HTR-8/SVneo (cell line): Measurements from ENCODE around the gene SNU13.
"Not testable (repeated sequence)": the region's sequence is repeated elsewhere in the genome, so short reads cannot be mapped to it uniquely, and the experiment has no call there.

Experiments
- DNase-seq: peaks from one replicate; pipeline ENCODE4 v3.0.0; 2011; ENCODE audit warnings: low spot score, mixed read lengths; ENCODE audit not compliant: insufficient read length
- FAIRE-seq: peaks from 2 replicates; lab custom pipeline; 2011; peaks lifted over from hg19 to GRCh38; lab: Jason Lieb, UNC

SNU13 gene

GRCh38 chr22:41647771-41648170 is 40.9 kb downstream of the SNU13 start:
- DNase-seq (no peak), FAIRE-seq (no peak)

GRCh38 chr22:41642331-41643110 is 46.1 kb downstream of the SNU13 start:
- FAIRE-seq = no peak
- no peak for DNase-seq

- FAIRE-seq (no peak), DNase-seq (no peak)
Measured at GRCh38 chr22:41641854-41642253, 46.8 kb downstream of the SNU13 start.

- FAIRE-seq = no peak
- no peak for DNase-seq
Measured at GRCh38 chr22:41638748-41639147, 49.9 kb downstream of the SNU13 start.

GRCh38 chr22:41638124-41638523 is 50.5 kb downstream of the SNU13 start:
- FAIRE-seq = peak; percentile 55
- DNase-seq = no peak

GRCh38 chr22:41637623-41638022 is 51.0 kb downstream of the SNU13 start:
- not testable (repeated sequence) for FAIRE-seq, DNase-seq

GRCh38 chr22:41636467-41636866 is 52.2 kb downstream of the SNU13 start:
- FAIRE-seq = no peak
- DNase-seq = no peak

- FAIRE-seq, DNase-seq: not testable (repeated sequence)
Measured at GRCh38 chr22:41634610-41635009, 54.1 kb downstream of the SNU13 start.

GRCh38 chr22:41631615-41632014 is 57.1 kb downstream of the SNU13 start:
- not testable (repeated sequence) for DNase-seq, FAIRE-seq

- DNase-seq, FAIRE-seq: not testable (repeated sequence)
Measured at GRCh38 chr22:41631115-41631514, 57.6 kb downstream of the SNU13 start.

GRCh38 chr22:41625577-41625976 is 63.1 kb downstream of the SNU13 start:
- DNase-seq (no peak), FAIRE-seq (no peak)
